DOHH2 (cell line): ENCODE data around the gene TTC3.

Experiments
- H3F3A ChIP-seq: fragments of 200-600 bp; sonication (generic), shearing (Covaris generic); 2 replicates; pipeline ENCODE4 v1.6.0; 2016; ENCODE audit warnings: antibody characterized with exemption, mild to moderate bottlenecking; ENCODE audit not compliant: control insufficient read depth, insufficient read depth
- H3K27ac ChIP-seq: fragments of 200-600 bp; sonication (generic); 2 replicates; pipeline ENCODE4 v1.5.1; 2014; ENCODE audit warnings: low read depth, mild to moderate bottlenecking, low read length, moderate library complexity
- H3K27me3 ChIP-seq: fragments of 200-600 bp; sonication (generic); 2 replicates; pipeline ENCODE4 v1.6.1; 2014; ENCODE audit warnings: mild to moderate bottlenecking, low read length, mixed read lengths; ENCODE audit not compliant: control insufficient read depth
- H3K36me3 ChIP-seq: fragments of 200-600 bp; sonication (generic); 2 replicates; pipeline ENCODE4 v1.6.1; 2014; ENCODE audit warnings: mild to moderate bottlenecking, low read length, moderate library complexity, mixed read lengths; ENCODE audit not compliant: control insufficient read depth
- H3K4me1 ChIP-seq: fragments of 200-600 bp; sonication (generic); 2 replicates; pipeline ENCODE4 v1.6.1; 2014; ENCODE audit warnings: mild to moderate bottlenecking, low read length, mixed read lengths; ENCODE audit not compliant: control insufficient read depth
- H3K4me2 ChIP-seq: fragments of 200-600 bp; sonication (generic); 2 replicates; pipeline ENCODE4 v1.6.0; 2014; ENCODE audit warnings: mild to moderate bottlenecking, low read length, moderate library complexity
- H3K4me3 ChIP-seq: fragments of 200-600 bp; sonication (generic); 2 replicates; pipeline ENCODE4 v1.5.1; 2014; ENCODE audit warnings: mild to moderate bottlenecking, low read length, mixed read lengths
- H3K79me2 ChIP-seq: fragments of 200-600 bp; sonication (generic); 2 replicates; pipeline ENCODE4 v1.6.1; 2014; ENCODE audit warnings: mild to moderate bottlenecking, low read length, mixed read lengths; ENCODE audit not compliant: control insufficient read depth
- H3K9me2 ChIP-seq: fragments of 200-600 bp; sonication (generic); replicated peaks from 2 replicates; pipeline ENCODE4 v1.6.1; 2014; ENCODE audit warnings: mild to moderate bottlenecking, low read length, mixed read lengths; ENCODE audit not compliant: control insufficient read depth
- H3K9me3 ChIP-seq: fragments of 200-600 bp; sonication (generic); 2 replicates; pipeline ENCODE4 v1.6.1; 2014; ENCODE audit warnings: antibody characterized with exemption, low read length, mixed read lengths; ENCODE audit not compliant: control insufficient read depth, insufficient read depth
- H4K20me1 ChIP-seq: fragments of 200-600 bp; sonication (generic); 2 replicates; pipeline ENCODE4 v1.6.0; 2014; ENCODE audit warnings: low read depth, mild to moderate bottlenecking, antibody characterized with exemption, low read length, moderate library complexity; ENCODE audit not compliant: control insufficient read depth, insufficient read depth
- EZH2phosphoT487 ChIP-seq: fragments of 200-600 bp; sonication (generic); IDR thresholded peaks from 2 replicates; pipeline ENCODE4 v1.6.1; 2017; ENCODE audit warnings: borderline replicate concordance, mild to moderate bottlenecking, antibody characterized with exemption, low read length, moderate library complexity, mixed read lengths
- TF ChIP-seq, protein P1 (sequence below): fragments of 200-600 bp; sonication (generic); IDR thresholded peaks from one replicate; pipeline ENCODE4 v1.5.1; 2014; ENCODE audit warnings: antibody characterized with exemption, mild to moderate bottlenecking, low read depth, low read length; ENCODE audit not compliant: poor library complexity, severe bottlenecking

The TTC3 gene

GRCh38 chr21:37231671-37232070 lies 158.6 kb downstream of the TTC3 start:
- Histone ChIP-seq H3K27ac (no peak overlapping the region), H3K79me2 (peaks cover 62% of the 10 kb centered on the region), H3K27me3 (no peaks in the 10 kb centered on the region), H4K20me1 (no peaks in the 10 kb centered on the region), H3K4me1 (no peaks in the 10 kb centered on the region), H3K9me2 (no peaks in the 10 kb centered on the region), H3K36me3 (peaks cover 78% of the 10 kb centered on the region), H3K4me2 (no peak overlapping the region), H3K9me3 (no peaks in the 10 kb centered on the region), H3K4me3 (no peak overlapping the region), H3F3A (0 out of 2 replicates have a peak, but pooled peaks cover 4% of the 10 kb centered on the region)
- TF ChIP-seq, protein P1, sequence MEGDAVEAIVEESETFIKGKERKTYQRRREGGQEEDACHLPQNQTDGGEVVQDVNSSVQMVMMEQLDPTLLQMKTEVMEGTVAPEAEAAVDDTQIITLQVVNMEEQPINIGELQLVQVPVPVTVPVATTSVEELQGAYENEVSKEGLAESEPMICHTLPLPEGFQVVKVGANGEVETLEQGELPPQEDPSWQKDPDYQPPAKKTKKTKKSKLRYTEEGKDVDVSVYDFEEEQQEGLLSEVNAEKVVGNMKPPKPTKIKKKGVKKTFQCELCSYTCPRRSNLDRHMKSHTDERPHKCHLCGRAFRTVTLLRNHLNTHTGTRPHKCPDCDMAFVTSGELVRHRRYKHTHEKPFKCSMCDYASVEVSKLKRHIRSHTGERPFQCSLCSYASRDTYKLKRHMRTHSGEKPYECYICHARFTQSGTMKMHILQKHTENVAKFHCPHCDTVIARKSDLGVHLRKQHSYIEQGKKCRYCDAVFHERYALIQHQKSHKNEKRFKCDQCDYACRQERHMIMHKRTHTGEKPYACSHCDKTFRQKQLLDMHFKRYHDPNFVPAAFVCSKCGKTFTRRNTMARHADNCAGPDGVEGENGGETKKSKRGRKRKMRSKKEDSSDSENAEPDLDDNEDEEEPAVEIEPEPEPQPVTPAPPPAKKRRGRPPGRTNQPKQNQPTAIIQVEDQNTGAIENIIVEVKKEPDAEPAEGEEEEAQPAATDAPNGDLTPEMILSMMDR = no peak
- TF ChIP-seq EZH2phosphoT487 = no peak

DNA sequence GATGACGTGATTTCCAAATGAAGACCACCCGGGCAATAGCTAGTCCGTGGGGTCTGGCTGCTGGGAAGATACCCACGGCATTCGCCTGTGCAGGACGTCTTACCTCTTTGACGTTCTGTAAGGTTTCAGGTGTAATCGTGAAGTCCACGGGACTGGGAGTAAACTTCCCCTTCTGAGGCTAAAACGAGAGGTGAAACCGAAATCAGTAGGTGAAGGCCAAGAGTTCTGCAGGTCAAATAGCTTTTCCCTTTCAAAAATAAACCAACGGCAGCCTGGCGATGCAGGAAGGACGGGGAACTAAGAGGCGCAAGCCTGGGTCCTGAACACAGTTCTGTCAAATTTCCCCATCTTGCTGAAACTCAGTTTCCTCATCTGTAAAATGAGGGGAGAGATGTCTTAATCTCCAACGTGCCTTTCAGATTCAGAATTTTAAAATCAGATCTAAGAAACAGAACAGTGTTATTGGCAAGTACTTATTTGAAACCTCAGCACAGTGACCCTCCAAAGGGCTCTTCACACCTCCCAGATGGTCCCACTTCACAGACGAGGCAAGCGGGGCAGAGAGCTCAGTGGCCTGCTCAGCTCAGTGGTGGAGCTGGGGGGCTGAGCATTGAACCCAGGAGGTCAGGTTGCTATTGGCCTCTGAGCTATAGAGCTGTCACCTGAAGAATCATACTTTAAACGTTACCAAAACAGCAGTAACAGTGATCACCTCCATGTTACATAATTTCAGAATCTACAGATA lies 159.4 kb downstream of the TTC3 start:
- Histone ChIP-seq H3K4me3 (no peak overlapping the region), H3K4me2 (no peak overlapping the region), H3F3A (0 out of 2 replicates have a peak, but pooled peaks cover 5% of the 10 kb centered on the region), H3K27ac (no peak overlapping the region), H3K79me2 (peaks cover 54% of the 10 kb centered on the region), H3K36me3 (peaks cover 78% of the 10 kb centered on the region), H3K9me3 (no peaks in the 10 kb centered on the region), H3K9me2 (no peaks in the 10 kb centered on the region), H3K27me3 (no peaks in the 10 kb centered on the region), H4K20me1 (no peaks in the 10 kb centered on the region), H3K4me1 (no peaks in the 10 kb centered on the region)
- no peak for TF ChIP-seq EZH2phosphoT487
- TF ChIP-seq, protein P1 = no peak

- H4K20me1 ChIP-seq = no peaks in the 10 kb centered on the region
- H3K4me3 ChIP-seq = no peak overlapping the region
- no peaks in the 10 kb centered on the region for H3K27me3 ChIP-seq
- H3F3A ChIP-seq = 0 out of 2 replicates have a peak, but pooled peaks cover 8% of the 10 kb centered on the region
- no peak overlapping the region for H3K27ac ChIP-seq
- TF ChIP-seq, protein P1 = no peak
- no peak for TF ChIP-seq EZH2phosphoT487
- H3K36me3 ChIP-seq = peaks cover 78% of the 10 kb centered on the region
- peaks cover 42% of the 10 kb centered on the region for H3K79me2 ChIP-seq
- H3K9me3 ChIP-seq = no peaks in the 10 kb centered on the region
- no peaks in the 10 kb centered on the region for H3K4me1 ChIP-seq
- no peak overlapping the region for H3K4me2 ChIP-seq
- H3K9me2 ChIP-seq = no peaks in the 10 kb centered on the region
Measured at GRCh38 chr21:37233551-37234146, 160.6 kb downstream of the TTC3 start.
